Activated CD8-positive, alpha-beta memory T cell treated with anti-CD3 and anti-CD28 coated beads, Interleukin-2, amount 50 U/mL, for 1 hour (primary cell): Measurements from ENCODE around the gene SCART1.
"Not testable (repeated sequence)": the region's sequence is repeated elsewhere in the genome, so short reads cannot be mapped to it uniquely, and the experiment has no call there.

Experiments
- DNase-seq: peaks from one replicate; pipeline ENCODE4 v3.0.0-alpha.2; 2020; ENCODE audit errors: extremely low read depth

SCART1 gene

DNA sequence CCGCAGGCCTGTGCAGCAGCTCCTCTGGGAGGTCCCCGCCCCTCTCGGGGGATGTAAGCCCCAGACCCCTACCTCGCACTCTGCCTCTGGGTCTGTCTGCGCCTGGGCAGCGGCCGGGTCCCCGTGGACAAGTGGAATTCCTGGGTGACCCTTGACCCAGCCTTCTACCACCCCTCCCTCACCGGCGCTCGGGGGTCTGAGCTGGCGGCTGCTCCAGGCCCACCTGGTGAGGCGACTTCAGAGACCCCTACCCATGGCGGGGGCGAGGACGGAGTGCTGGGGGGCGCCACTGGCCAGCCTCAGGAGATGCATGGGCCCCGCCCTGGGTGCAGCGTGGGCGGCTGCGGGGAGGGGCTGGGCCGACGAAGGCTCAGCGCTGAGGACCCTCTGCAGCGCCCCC, 21.0 kb upstream of the SCART1 start:
- DNase-seq, result not testable (repeated sequence)

DNA sequence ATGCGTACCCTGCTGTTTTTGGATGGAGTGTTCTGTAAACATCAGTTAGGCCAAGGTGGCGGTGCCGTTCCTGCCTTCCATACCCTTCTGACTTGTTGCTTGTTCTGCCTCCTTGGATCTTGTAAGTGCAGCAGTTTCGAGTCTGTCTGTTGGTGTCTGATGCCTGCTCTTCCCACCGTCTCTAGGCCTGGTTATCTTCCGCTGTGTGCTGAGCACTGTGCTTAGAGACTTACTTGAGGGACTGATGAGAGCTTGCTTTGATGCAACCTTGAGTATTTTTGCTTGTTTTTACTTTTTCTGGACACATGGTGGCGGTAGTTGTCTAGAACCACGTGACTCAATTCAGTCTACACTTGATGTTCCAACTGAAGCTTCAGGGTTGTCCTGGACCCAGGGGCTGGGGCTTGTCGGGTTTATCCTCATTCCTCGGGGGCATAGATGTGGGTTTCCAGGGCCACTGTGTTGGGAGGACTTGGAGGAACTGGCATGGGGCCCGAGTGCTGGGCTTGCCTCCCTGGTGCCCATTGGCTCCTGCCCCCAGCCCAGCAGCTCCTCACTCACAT, 15.0 kb upstream of the SCART1 start:
- DNase-seq, result no peak

DNA sequence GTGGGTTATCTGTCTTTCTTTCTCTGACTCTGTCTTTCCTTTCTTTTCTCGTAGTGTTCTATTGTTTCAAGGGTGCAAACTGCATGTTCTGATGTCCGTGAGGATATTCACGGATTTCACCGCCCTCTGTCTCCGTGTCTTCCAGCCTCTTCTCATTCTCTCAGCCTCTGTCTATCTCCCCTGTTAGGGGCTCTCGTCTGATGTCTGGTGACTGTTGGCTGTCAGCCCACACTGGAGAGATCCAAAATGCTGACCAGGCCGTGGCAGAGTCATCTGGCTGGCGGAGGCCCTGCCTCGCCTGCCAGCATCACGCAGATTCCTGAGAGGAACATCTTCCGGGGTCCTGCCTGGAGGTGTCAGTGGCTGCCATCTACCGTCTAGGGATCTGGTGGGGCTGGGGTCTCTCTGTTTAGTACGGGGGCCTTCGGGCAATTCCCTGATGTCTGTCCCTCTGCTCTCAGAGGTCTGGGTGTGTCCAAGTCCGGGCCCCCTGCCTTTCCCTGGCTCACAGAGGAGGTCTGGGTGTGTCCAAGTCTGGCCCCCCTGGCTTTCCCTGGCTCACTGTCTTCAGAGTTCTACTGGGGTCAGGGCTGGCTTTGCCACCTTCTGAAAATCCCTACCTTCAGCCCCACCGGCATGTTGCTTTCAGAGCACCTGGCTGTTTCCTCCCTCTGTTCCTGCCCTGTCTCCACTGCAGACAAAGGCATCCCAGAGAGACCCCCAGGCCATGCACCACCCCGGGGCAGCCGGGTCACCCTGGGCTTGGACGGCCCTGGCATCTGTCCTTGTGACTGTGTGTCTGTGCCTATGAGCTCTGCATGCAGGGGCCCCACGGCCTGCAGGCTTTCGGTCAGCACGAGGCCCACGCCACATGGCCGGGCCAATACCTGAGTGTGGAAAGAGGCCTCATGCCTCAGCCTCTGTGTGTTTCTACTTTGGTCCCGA, 14.0 kb upstream of the SCART1 start:
- no peak for DNase-seq

DNA sequence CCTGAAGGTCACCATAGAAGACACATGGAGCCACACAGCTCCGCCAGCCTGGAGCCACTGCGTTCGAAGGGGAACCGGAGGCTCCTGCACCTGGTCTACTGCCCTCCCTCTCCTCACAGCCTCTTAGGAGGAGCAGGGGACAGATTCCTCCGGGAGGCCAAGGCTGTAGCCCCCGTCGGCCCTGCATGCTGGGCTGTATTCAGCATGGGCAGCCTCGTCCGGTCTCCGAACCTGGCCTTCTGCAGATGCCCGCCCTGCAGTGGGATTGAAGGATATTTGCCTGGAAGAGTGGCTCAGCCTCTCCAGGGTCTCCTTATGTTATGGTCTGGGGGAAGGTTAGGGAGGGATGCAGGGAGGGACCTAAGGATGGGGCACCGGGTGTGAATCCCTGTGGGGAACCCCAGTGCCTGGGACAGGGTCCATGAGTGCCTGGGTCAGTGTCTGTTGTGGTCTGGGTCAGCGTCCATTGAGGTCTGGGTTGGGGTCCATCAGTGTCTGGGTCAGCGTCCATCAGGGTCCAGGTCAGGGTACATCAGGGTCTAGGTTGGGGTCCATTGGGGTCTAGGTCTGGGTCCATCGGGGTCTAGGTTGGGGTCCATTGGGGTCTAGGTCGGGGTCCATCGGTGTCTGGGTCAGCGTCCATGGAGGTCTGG, 13.0 kb upstream of the SCART1 start:
- DNase-seq, result no peak

DNA sequence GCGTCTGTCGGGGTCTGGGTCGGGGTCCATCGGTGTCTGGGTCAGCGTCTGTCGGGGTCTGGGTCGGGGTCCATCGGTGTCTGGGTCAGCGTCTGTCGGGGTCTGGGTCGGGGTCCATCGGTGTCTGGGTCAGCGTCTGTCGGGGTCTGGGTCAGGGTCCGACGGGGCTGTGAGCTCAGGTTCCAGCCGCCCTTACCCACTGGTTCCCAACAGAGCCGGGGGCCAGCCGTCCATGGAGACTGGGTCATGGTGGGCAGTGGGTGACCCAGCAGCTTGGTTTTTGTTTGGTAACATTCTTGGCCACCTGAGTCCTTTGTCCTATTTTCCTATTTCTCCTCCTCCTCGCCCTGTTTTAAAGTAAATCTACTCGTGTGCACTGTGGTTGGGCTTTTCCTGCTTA, 12.4 kb upstream of the SCART1 start:
- not testable (repeated sequence) for DNase-seq

DNA sequence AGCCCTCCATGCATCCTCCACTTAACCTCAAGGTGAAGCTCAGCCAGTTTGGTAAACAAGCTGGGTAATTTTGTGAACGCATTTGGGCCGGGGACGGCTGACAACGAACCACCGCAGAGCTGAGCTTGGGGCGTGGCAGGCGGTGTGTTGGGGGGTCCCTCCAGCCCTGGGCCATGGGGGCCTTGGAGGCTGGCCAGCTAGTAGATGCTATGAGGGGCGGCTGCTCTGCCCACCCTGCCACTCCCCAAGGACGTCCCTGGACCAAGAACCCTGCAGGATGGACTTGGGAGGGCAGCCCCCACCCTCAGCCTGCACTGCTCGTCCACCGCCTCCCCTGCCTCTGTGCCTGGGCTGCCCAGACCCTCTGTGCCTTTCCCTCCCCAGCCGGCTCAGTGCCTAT, 12.0 kb upstream of the SCART1 start:
- DNase-seq, result no peak

DNA sequence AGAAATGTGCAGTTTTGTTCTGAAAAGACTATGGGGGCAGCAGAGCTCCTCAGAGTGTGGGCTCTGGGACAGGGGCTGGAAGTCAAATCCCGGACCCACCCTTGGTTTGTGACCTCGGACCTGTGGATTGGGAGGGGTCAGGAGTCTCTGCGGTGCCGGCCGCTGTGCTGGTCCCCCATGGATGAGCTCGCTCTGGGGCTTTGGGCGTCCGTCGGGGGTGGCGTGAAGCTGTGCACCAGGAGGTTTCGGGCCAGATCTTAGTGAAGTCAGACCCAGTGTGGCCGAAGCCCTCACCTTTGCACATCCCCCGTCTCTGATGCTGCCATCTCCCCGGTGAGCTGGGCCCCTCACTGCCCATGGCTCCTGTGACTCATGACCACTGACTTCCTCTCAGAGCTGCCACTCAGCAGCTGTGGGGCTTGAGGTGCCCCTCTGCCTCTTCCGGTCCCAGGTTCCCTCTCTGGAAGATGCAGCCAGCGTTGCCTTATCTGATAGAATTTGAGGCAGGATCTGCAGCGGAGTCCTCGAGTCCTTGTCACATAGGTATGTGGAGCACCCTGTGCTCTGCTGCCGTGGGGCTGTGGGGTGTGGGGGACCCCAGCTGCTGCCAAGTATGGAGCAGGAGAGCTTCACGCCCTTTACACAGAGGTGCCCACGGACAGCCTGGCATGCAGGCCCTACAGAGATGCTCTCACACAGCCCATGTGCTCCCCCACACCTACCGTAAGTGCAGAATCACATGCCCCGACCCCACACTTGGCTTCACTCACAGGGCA, 11.4 kb upstream of the SCART1 start:
- no peak for DNase-seq

DNA sequence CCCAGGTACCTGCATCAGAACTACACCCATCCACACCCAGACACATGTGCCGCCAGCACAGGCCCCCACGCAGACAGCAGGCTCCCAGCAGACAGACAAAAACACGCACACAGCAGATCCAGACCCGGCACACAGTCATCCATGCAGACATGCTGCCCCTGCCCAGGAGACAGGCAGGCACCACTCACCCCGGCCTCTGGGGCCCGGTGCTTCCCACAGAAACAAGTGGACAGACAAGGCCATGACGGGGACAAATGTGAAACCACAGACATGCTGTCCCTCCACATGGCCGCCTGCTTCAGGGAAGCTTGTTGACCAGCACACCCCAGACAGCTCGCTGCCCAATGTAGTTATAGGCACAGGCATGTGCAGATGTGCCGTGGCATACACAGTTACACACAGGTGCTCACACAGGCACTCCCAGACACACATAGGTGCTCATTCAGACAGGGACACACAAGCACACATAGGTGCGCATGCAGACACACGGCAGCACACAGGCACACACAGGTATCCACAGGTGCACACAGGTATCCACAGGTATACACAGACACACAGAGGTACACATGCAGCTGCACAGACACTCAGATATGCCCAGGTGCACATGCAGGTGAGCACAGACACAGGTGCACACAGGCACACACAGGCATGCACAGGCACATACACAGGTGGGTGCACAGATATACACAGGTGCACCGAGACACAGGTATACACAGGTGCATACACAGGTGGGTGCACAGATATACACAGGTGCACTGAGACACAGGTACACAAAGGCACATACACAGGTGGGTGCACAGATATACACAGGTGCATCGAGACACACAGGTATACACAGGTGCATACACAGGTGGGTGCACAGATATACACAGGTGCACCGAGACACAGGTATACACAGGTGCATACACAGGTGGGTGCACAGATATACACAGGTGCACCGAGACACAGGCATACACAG, 10.5 kb upstream of the SCART1 start:
- no peak for DNase-seq

DNA sequence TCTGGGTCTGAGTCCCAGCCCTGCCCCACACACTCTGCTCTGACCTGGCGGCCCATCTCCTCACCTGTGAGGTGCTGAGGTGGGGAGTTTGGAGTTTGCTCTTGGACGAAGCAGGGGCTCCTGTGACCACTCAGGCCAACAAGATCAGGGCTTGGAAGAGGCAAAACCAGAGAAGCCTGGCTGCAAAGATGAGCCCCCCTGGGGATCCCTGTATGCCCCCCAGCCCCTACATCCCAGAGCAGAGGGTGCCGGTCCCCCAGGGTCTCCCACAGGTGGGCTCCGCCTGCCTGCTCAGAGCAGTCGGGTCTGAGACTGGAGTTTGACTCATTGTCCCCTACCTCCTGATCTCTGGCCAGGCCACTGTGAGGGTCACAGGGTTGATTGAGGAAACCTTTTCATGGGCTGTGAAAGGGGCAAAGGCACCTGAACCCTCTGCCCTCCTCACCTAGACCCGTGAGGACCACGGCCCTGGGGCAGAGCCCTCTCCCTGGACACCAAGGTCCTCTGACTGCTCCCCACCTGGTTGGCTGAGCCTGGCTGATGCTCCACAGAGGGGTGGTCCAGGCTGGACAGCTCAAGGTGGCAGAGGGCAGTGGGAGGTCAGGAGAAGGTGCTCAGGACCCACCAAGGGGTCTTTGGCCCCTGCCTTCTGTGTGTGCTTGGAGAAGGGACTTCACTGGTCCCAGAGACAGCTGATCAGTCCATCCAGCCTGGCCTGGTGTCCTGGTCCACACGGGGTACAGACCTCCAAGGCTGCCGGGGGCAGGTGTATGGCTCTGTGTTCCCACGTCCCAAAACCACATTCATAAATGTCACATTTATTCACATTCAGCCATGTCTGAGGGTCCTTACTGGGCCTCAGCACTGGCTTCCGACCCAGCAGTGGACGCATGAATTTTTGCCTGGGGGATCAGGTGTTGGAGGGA, 9.1 kb upstream of the SCART1 start:
- no peak for DNase-seq

DNA sequence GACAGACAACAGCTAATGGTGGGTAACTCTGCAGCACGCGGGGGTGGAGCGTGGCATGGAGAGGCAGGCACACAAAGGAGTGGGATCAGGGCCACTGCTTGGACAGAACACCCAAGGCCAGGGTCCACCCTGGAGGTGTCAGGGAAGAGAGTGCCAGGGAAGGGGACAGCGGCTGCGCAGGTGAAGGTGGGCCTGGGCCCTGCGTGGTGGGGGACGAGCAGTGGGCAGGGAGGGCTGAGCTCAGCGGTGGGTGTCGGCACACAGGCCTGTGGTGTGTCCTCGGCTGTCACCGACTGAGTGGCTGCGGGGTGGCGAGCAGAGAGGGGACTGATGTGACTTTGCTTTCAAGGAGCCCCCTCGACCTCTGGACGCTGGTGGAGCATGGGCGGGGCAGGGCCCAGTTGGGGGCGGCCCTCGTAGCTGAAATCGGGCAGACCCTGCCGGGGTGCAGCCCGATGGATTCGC, 8.4 kb upstream of the SCART1 start:
- DNase-seq, result no peak

DNA sequence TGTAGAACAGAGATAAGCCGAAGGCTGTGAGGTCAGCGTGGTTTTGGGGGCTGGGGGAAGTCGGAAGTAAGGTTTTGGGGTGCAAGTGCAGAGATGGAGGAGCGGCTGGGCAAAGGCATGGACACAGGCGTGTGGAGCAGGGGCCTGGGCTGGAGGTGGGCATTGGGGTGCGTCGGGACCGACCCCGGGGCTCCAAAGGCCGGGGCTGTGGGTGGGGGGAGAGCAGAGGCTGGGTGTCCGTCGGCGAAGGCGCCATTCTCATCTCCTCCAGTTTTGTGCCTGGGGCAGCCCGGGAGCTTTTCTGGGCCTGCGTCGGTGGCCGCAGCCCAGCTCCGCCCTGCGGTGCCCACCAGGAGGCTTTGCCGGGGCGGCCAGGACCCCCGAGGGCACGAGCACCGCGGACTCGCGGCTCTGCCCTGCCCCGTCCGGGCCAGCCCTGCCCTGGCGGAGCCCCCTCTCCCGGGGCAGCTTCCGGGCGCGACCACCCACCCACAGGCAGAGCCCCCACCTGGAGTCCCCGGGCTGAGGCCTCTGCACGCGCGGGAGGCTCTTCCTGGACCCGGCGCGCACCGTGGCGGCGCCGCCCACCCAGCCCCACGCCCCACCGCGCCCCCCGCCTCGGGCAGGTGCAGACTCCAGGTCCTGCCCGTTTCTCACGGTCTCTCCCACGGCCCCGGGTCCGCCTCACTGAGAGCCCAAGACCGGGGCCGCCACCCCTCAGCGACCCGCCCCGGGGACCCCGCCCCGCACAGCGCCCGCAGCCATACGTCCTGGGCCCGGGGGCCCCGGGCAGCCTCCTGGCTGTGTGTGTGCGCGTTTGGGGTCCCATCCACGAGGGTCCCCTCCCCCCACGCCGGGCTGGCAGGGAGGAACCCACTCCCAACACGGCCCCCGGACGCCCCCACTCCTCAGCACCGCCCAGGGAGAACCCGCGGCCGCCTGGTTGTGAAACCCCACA, 7.7 kb upstream of the SCART1 start:
- no peak for DNase-seq

DNA sequence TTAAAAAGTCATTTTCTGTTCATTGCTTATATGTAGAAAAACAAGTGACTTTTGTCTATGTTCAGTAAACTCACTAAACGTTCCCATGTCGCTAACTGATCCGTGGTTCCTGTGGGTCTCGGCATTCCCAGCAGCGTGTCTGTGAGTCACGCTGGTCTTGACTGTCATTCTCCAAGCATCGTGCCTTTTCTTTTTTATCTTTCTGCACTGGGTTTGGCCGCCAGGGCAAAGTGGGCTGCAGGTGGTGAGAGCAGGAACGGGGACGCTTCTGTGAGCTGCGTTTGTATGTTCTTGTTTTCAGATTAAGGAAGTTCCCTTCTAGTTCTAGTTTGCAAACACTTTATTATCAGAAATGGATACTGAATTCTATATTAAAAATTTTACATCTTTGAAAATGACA, 6.8 kb upstream of the SCART1 start:
- no peak for DNase-seq

DNA sequence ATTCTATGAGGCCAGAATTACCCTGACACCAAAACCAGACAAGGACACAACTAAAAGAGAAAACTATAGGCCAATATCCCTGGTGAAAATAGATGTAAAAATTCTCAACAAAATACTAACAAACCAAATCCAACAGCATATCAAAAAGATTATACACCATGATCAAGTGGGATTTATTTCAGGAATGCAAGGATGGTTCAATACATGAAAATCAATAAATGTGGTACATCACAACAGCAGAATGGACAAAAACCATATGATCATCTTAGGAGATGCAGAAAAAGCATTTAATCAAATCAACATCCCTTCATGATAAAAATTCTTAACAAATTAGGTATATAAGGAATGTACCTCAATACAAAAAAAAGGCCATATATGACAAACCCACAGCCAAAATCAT, 5.6 kb upstream of the SCART1 start:
- DNase-seq, result no peak

DNA sequence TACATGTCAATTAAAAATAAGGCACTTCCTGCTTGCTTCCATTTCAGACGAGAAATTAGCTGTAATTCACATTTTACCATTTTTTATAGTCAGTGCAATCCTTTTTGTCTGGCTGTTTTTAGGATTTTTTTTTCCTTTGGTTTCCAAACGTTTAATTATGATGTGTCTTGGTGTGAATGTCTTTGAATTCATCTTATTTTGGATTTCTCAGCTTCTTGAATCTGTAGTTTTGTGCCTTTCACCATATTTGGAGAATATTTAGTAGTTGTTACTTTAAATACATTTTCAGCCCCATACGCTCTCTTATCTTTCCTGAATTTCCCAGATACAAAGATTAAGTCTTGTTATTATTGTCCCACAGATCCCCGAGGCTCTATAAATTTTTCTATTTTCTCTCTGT, 2.4 kb upstream of the SCART1 start:
- no peak for DNase-seq

DNA sequence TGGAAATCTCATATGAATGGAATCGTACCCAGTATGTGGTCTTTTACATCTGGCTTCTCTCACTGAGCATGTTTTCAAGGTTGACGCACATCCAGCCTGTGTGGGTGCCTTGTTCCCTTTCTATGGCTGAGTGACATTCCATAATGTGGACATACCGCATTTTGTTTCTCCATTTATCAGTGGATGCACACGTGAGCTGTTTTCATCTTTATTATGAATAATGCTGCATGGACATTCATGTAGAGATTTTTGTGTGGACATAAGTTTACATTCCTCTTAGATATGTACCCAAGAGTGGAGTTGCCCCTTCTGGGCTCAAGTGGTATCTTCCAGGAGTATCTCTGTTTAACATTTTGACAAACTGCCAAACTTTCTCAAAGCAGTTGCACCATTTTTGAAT, 1.3 kb upstream of the SCART1 start:
- DNase-seq, result no peak

DNA sequence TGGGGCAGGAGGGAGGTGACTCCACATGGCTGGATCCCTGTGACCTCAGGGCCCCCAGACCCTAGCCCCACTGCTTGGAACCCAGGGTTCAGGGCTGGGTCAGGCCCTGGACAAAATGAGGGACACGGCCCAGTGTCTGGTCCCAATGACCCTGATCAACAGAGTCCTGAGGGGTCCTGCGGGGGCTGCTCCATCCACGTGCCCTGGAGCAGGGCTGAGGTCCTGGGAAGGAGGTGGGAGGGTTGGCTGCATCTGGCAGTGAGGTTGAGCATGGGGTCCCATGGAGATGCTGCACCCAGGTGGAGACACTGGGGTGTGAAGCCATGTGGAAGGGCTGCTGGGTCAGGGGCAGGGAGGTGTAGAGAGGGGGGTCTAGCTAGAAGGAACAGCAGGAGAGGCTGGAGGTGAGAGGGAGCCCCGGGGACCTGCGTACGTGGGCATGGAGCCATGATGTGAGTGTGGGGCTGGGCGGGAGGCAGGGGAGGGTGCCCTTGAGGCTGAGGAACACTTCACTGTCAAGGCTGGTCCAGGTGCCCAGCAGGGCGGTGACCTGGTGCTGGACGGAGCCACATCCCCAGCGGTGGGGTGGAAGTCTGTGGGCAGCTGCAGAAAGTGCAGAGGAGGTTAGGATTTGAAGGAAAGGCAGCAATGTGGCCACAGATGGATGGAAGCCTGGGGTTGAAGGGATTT, 604 bp downstream of the SCART1 start:
- DNase-seq, result no peak

DNA sequence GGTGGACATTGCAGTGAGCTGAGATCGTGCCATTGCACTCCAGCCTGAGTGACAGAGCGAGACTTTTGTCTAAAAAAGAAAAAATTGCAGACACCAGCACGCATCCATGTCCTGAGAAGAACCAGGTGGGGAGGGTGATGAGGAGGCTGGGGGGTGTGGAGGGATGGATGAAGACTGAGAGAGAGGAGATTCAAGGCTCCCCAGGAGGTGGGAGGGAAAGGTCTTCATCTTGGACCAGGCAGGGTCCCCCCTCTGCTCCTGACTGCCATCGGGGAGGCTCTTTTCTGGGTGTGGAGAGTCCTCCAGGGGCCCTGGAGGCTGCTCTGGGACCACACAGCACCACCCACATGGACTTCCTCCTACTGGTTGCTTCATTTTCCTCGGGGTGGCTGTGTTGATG, 1.5 kb downstream of the SCART1 start:
- no peak for DNase-seq

DNA sequence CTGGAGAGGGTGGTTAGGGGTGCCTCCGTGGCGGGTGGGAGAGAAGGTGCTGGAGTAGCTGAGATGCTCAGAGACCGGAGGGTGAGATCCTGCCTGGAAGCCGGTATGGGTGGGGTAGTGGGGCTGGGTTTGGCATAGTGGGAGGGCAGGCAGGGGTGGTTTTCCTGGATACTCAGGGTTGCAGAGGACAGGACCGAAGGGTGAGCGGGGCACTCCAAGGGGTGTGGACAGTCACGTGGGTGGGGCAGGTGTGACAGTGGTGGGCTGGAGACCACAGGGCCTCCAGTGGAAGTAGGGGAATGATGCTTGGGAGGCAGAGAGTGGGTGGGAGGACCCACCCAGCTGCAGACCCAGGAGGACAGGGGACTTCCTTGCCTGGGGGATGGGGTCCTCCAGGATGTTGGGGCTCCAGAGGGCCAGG, 1.9 kb downstream of the SCART1 start:
- no peak for DNase-seq
